Central memory CD8-positive, alpha-beta T cell (primary cell): ENCODE results near the gene COG5.

ENCODE experiments used
- ATAC-seq: fragments of 150-1000 bp; cut with Tn5 transposase; replicated peaks from 2 replicates; pipeline ENCODE4 v1.10.0; 2022; ENCODE audit warnings: mild to moderate bottlenecking, moderate FRiP score, moderate number of reproducible peaks; ENCODE audit not compliant: poor library complexity, severe bottlenecking; ENCODE audit errors: extremely low read depth
- DNase-seq, 2 donors: peaks; one replicate each; pipeline ENCODE4 v3.0.0; 2021; ENCODE audit warnings: low spot score in 2 of 2
- H3K27ac Mint-ChIP-seq: one replicate; pipeline ENCODE4 v1.8.0; 2022; ENCODE audit warnings: low read depth, mild to moderate bottlenecking, moderate library complexity, mixed read lengths
- H3K27me3 Mint-ChIP-seq: one replicate; pipeline ENCODE4 v1.8.0; 2022; ENCODE audit warnings: mixed read lengths
- H3K36me3 Mint-ChIP-seq: one replicate; pipeline ENCODE4 v1.8.0; 2022; ENCODE audit warnings: mild to moderate bottlenecking, moderate library complexity, mixed read lengths; ENCODE audit not compliant: insufficient read depth
- H3K4me1 Mint-ChIP-seq: one replicate; pipeline ENCODE4 v1.8.0; 2022; ENCODE audit warnings: mixed read lengths
- H3K4me3 Mint-ChIP-seq: one replicate; pipeline ENCODE4 v1.8.0; 2022; ENCODE audit warnings: mild to moderate bottlenecking, moderate library complexity, mixed read lengths
- H3K9me3 Mint-ChIP-seq: one replicate; pipeline ENCODE4 v1.8.0; 2022; ENCODE audit warnings: mixed read lengths

Gene COG5

DNA sequence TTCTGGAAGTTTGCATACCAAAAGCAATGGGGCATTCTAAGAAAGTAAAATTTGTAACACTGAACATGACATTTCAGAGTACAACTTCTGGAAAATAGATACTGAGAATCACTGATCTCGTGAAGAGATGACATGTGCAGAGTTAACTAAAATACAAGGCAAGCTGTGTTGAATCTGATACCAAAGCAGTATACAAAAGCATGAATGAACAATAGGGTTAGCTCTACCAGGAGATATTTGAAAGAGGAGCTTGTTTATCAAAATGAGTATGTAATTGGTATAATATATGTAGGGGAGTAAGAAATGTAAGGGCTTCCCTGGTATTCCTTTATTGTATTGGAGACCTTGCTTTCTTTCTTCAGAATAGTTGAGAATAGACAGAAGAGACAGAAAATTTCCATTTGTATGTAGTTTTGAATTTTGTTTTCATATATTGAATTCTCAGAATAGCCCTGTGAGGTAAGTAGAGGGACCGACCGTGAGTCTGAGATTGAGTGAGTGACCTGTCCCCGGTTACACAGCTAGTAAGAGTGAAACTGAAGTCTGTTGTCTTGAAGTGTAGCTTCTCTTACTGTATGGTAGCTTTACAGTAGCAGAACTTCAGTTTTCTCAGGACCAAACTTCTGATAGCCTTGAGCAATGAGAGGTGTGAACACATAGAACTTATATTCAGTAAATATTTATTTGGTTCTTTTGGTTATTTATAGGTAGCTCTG lies 389.9 kb downstream of the COG5 start:
- H3K4me1 Mint-ChIP-seq: peaks cover 53% of the 10 kb centered on the region
- peak overlapping the region; percentile 26 for H3K27ac Mint-ChIP-seq
- no peaks in the 10 kb centered on the region for H3K9me3 Mint-ChIP-seq
- DNase-seq: no peak
- H3K27me3 Mint-ChIP-seq: no peaks in the 10 kb centered on the region
- H3K4me3 Mint-ChIP-seq: peak overlapping the region; percentile 31
- ATAC-seq: no peak
- H3K36me3 Mint-ChIP-seq: peaks cover 39% of the 10 kb centered on the region

DNA sequence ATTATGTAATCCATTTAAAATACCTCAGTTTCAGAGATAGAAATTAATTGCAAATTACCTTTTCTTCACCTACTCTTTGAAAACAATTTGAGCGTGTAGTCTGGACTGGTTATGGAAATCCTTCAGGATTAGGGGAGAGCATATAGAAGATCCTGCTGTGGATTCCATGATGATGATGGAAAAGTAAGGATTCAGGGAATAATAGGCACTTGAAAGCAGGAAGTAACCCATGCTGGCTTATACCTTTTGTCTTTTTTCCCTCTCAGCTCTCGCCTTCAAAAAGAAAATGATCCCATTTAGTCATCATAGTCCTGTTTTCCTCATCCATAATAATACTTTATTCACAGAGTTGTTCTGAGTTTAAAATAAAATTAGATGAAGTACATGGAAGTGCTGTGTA lies 390.5 kb downstream of the COG5 start:
- DNase-seq: no peak
- no peaks in the 10 kb centered on the region for H3K9me3 Mint-ChIP-seq
- H3K27me3 Mint-ChIP-seq: no peaks in the 10 kb centered on the region
- peaks cover 54% of the 10 kb centered on the region for H3K4me1 Mint-ChIP-seq
- ATAC-seq: no peak
- H3K4me3 Mint-ChIP-seq: no peak overlapping the region
- peaks cover 46% of the 10 kb centered on the region for H3K36me3 Mint-ChIP-seq
- H3K27ac Mint-ChIP-seq: peak overlapping the region; percentile 26

DNA sequence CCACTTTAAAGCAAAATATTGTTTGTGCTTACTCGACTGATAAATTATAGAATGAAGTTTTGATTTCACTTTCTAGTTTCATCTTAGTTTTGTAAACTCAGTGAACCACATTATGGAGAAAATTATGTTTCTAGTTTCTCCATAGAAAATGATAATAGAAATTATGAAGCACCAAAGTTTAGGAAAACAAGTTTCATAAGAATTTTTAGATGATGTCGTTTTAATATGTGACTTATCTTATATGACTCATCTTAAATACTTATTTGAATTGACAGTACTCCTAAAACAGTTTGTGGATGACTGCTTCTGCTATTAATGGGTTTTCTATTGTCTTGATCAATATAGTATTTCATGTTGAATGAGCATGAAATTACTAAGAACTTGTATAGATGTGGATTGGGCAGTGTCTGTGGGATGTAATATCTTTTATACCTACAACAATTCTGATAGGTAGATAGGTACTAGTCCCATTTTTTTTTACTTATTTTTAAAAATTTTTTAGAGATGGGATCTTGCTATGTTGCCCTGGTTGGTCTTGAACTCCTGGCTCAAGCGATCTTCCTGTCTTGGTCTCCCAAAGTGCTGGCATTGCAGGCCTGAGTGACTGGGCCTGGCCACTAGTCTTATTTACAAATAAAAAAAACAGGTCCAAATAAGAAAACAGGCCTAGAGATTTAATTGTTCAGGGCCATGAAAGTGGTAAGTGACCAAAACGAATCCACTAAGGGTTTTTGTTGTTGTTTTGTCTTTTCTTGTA lies 391.3 kb downstream of the COG5 start:
- H3K27me3 Mint-ChIP-seq: no peaks in the 10 kb centered on the region
- peaks cover 52% of the 10 kb centered on the region for H3K36me3 Mint-ChIP-seq
- H3K9me3 Mint-ChIP-seq: no peaks in the 10 kb centered on the region
- DNase-seq (no peak), ATAC-seq (no peak)
- peak overlapping the region; percentile 26 for H3K27ac Mint-ChIP-seq
- peaks cover 61% of the 10 kb centered on the region for H3K4me1 Mint-ChIP-seq
- no peak overlapping the region for H3K4me3 Mint-ChIP-seq

DNA sequence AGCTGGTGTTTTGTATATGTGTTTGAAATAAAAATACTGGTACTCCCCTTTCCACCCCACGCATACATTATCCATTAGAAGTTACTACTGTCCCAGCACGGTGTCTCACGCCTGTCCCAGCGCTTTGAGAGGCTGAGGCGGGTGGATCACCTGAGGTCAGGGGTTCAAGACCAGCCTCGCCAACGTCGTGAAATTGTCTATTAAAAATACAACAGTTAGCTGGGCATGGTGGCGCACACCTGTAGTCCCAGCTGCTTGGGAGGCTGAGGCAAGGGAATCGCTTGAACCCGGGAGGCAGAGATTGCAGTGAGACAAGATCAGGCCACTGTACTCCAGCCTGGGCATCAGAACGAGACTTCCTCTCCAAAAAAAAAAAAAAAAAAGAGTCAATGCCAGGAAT lies 392.2 kb downstream of the COG5 start:
- H3K4me3 Mint-ChIP-seq: no peak overlapping the region
- H3K9me3 Mint-ChIP-seq: no peaks in the 10 kb centered on the region
- peaks cover 56% of the 10 kb centered on the region for H3K4me1 Mint-ChIP-seq
- ATAC-seq: no peak
- H3K36me3 Mint-ChIP-seq: peaks cover 46% of the 10 kb centered on the region
- peak overlapping the region; percentile 17 for H3K27ac Mint-ChIP-seq
- no peak for DNase-seq
- no peaks in the 10 kb centered on the region for H3K27me3 Mint-ChIP-seq

DNA sequence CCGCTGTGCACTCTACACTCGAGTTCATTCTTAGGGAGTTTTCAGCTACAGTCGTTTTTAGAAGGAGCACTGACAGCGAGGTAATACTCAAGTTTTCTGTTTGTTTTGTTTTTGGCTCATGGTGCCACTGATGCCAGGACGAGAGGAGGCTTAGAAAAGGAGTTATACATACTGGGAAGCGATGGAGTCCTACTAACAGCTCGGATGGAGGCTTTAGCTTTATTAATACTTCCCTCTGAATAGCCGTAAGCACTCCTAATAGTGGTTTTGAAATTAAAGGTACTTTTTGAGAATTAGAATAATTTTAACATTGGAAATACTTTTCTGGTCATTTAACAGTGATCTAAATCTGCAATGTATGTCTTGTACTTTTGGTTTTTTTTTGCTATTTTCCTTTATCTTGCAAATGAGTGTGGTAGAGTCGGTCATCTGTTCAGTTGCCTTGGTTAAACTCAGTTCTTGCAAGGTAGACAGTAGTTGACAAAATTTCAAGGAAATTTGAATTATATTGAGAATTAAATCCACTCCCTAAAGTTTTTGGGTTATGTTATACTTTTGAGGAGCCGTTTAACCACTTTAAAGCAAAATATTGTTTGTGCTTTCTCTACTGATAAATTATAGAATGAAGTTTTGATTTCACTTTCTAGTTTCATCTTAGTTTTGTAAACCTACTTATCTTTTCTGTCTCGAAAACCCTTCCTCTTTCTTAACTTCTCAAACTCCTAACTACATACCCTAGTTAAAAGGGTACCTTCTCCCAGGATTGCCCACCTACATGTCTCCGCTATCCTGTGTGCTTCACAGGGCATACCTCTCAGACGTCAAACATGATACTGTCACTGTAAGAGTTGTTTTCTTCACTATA lies 393.4 kb downstream of the COG5 start:
- Mint-ChIP-seq H3K9me3 (no peaks in the 10 kb centered on the region), H3K27ac (peak overlapping the region; percentile 97), H3K36me3 (peaks cover 45% of the 10 kb centered on the region), H3K27me3 (no peaks in the 10 kb centered on the region), H3K4me1 (peaks cover 49% of the 10 kb centered on the region), H3K4me3 (peak overlapping the region; percentile 87)
- DNase-seq (no peak), ATAC-seq (no peak)

DNA sequence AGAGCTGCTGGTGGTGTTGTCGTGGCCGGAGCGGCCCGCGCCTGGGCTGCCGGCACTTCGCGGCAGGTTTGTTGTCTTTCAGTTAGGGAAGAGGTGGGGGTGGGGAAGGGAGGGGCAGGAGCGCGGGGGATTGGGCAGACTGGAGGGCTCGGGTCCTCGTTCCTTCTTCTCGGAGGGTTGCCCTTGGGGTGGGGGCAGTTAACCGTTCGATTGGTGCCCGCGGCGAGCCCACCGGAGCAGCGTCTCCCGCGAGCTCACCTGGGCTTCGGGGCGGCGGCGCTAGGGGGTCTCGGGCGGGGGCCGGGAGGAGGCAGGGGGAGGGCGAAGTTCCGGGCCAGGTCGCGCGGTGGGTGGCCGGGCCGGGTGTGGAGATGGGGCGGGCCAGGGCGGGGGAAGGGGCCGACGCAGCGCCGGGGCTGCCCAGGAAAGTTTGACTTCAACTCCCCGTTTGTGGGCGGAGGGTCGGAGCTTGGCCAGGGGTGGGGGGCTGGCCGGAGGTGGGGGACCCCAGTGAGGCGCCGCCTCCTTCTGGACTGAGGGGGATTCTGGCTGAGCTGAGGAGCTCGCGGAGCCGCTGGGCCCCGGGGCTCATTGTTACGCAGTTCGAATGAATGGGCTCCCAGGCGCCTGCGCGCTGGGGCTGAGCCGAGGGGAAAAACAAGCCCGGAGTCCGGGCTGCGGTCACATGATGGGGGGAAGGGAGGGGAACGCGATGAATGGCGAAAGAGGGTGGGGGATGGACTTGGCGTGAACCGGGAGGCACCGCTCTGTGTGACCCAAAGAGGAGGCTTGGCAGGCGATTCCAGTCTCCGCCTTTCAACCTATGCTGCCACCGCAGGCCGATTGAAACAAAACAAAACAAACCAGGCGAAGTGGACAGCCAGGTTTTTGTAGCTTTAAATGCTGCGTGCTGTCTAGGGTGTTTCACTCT lies 394.3 kb downstream of the COG5 start:
- DNase-seq: peak; percentile 65 to 79
- Mint-ChIP-seq H3K27me3 (no peaks in the 10 kb centered on the region), H3K4me1 (peaks cover 41% of the 10 kb centered on the region), H3K36me3 (peaks cover 43% of the 10 kb centered on the region), H3K4me3 (peak overlapping the region; percentile 87), H3K9me3 (no peaks in the 10 kb centered on the region), H3K27ac (peak overlapping the region; percentile 97)
- peak; percentile 5 for ATAC-seq

DNA sequence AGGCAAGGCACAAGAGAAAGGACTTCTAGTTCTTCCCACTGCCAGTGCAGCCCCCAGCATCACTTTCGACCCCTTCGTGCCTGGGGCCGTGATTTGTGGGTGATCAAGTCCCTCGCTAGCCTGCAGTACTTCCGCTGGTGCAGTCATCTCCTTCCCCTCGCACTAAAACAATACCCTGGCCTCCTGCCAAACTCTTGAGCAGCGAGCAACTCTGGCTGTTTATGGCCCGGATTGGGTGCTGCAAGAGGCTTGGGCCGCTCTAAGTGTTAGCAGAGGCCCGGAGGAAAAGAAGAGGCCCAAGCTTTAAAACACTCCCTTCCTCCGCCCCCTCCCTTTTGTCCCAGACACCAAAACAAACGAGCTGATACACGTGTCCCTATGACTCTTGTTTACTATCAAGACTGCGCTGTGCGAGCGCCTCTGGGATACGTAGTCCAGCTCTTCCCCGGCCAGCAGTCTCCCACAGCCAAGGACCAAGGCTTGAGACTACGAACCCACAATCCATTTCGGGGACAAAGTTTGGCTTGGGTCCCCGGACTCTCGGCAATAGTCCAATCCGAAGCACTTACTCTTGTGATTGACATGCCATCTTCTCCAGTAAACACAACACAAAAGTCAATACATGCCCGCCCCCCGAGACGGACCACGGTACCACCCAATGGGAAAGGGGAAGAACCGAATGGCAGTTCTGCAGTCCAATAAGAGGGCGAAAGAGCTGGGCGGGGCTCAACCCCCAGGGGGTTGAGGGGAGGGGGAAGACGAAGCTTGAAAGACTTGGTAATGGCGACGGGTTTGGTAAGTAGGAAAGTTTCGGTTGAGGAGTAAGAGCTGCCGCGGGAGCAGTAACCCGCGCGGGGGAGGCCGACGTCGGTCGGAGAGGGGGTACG lies 395.2 kb downstream of the COG5 start, which contains the start of gene HBP1:
HBP1 (plus strand) TSS at position 771 of the 887 bp plus-strand sequence. CDS start 10,891 bp downstream, outside the sequence.
- no peaks in the 10 kb centered on the region for H3K9me3 Mint-ChIP-seq
- peaks cover 32% of the 10 kb centered on the region for H3K4me1 Mint-ChIP-seq
- H3K36me3 Mint-ChIP-seq: peaks cover 39% of the 10 kb centered on the region
- DNase-seq (peak; percentile 93 to 99), ATAC-seq (peak; percentile 85)
- H3K27me3 Mint-ChIP-seq: no peaks in the 10 kb centered on the region
- peak within 1 kb of the TSS; percentile 87 for H3K4me3 Mint-ChIP-seq
- H3K27ac Mint-ChIP-seq: peak within 1 kb of the TSS; percentile 97

DNA sequence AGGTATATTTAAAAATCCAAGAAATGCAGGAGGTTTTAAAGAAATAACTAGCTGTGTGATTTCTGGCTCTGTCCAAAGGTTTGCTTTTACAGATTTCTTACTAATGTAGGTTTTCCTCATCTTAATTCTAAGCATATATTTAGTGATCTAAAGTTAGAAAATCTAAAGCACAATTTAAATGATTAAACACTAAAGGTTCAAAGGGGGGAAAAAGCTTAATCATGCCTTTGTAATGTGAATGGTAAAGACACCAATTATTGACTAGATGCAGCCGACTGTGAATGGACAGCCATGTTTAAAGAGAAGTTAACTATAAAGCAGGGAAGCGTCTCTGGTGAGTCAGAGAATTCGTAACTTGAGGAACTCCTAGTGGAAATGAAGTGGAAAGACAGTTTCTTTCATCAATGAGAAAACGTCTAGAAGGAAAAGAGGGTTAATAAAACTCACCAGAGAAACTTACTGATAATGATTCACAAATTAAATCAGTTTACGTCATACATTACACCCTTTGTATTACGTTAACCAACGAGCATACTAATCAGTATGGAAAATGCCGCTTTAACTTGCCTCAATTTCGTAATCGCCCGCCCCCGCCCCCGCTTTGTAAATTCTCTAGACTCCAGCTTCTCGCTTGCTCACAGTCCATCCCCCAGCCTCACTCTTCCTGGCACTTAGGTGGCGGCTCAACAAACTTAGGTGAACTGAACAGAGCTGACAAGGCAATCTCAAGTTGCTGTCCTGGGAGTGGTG lies 396.1 kb downstream of the COG5 start:
- ATAC-seq (peak; percentile 25), DNase-seq (no peak)
- no peaks in the 10 kb centered on the region for H3K9me3 Mint-ChIP-seq
- H3K36me3 Mint-ChIP-seq: peaks cover 36% of the 10 kb centered on the region
- H3K4me1 Mint-ChIP-seq: peaks cover 26% of the 10 kb centered on the region
- peak overlapping the region; percentile 87 for H3K4me3 Mint-ChIP-seq
- H3K27ac Mint-ChIP-seq: peak overlapping the region; percentile 97
- no peaks in the 10 kb centered on the region for H3K27me3 Mint-ChIP-seq

DNA sequence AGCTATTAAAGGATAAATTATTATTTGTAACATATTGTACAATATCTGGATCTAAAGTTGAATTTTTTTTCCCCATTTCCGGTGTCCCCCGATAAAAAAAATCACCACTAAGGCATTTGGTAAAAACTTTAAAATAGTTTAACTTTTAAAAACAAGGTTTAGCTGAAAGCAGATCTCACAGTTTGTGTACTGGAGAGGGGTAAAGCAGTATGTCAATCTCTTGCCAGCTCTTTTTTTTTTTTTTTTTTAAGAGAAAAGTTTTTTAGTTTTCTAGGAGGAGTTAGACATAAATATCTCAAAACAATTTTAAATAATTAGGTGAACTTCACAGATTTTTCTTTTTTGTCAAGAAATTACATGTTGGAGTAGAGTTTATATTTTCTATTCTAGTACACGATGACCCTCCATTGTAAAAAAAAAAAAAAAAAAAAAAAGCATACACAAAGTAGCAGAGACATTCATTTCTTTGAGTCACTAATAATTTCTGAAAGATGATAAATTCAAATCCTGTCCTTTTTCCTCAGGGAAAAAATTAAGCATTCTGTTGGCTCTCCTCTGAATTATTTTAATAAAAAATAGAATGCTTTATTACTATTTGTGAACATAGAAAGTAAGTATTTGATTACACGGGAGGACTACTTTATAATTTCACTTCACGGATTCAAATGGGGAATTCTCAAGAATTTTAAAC lies 396.8 kb downstream of the COG5 start:
- Mint-ChIP-seq H3K4me1 (peaks cover 26% of the 10 kb centered on the region), H3K27me3 (no peaks in the 10 kb centered on the region), H3K4me3 (peak overlapping the region; percentile 87), H3K9me3 (no peaks in the 10 kb centered on the region), H3K36me3 (peaks cover 34% of the 10 kb centered on the region), H3K27ac (peak overlapping the region; percentile 97)
- no peak for ATAC-seq
- no peak for DNase-seq

DNA sequence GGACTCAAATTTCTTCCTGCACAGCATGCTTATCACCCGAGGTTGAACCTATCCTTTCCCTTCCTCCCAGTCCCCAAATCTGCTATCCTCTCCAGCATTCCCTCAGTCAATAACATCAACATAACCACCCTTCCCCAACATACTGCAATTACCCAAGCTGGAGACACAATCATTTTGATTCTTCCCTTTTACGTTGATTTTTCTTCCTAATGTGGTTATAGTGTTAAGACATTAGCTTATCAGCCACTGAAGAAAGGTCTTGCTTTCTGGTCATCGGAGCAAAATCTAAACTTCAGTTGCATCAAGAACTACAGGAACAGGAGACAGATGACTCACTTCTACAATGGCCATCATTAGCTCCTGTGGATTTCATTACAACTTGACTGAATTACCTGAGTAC lies 398.4 kb downstream of the COG5 start:
- DNase-seq (no peak), ATAC-seq (no peak)
- H3K27ac Mint-ChIP-seq: no peak overlapping the region
- no peak overlapping the region for H3K4me3 Mint-ChIP-seq
- H3K36me3 Mint-ChIP-seq: peaks cover 26% of the 10 kb centered on the region
- H3K27me3 Mint-ChIP-seq: no peaks in the 10 kb centered on the region
- H3K4me1 Mint-ChIP-seq: peaks cover 20% of the 10 kb centered on the region
- H3K9me3 Mint-ChIP-seq: no peaks in the 10 kb centered on the region
